SKM-1 treated with dmso at 0.1 percent for 144 hours (cell line): Measurements from ENCODE around the gene UROC1.

Source experiments
- DNase-seq: peaks from one replicate; lab custom pipeline; 2025; ENCODE audit not compliant: unreplicated experiment; lab: John Stamatoyannopoulos, UW

The UROC1 gene

DNA sequence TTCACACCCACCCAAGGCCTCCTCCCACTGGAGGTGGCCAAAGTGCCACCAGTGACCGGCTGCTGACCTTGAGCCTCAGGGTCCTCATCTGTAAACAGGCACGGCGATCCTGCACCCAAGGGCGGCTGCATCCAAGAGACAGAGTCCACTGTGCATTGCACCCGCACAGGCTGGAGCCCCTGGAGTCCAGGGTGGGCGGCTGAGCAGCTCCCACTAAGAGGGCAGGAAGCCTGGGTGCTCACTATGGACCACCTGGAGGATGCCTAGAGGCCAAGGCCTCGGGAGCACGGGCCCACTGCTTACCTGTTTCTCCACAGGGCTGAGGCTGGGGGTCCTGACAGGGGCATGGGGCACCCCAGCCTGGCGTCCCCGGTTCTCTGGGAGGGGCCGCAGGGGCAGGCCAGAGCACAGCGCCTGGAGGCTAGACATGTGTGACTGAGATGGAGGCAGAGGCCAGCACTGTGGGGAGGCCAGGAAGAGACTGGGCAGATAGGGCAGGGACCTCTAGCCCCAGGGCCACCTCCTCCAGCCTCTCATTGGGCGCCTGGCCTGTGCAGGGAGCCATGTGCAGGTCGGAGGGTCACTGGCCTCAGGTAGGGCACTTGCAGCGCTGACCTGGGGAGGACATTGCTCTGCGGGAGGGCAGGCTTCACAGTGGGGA lies at the start of gene UROC1:
TSS of gene UROC1 (minus strand) at position 483 of the 661 bp plus-strand sequence. CDS start at position 429, 54 bp downstream.
- DNase-seq: no peak

DNA sequence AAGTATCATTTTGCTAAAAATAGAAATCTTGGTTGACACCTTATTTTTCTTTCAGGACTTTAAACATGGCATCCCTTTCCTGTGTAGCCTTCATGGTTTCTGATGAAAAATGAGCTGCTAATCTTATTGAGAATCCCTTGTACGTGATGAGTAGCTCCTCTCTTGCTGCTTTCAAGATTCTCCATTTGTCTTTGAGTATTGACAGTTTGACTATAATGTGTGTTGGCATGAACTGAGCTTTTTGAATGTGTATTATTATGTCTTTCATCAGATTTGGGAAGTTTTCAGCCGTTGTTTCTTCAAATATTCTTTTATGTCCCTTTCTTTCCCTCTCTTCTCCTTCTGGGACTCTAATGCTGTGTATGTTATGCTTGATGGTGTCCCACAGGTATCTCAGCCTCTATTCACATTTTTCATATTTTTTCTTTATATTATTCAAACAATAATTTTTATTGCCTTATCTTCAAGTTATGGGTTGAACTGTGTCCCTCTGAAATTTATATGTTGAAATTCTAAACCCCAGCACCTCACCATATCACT lies 45.2 kb upstream of the UROC1 start:
- DNase-seq: no peak

DNA sequence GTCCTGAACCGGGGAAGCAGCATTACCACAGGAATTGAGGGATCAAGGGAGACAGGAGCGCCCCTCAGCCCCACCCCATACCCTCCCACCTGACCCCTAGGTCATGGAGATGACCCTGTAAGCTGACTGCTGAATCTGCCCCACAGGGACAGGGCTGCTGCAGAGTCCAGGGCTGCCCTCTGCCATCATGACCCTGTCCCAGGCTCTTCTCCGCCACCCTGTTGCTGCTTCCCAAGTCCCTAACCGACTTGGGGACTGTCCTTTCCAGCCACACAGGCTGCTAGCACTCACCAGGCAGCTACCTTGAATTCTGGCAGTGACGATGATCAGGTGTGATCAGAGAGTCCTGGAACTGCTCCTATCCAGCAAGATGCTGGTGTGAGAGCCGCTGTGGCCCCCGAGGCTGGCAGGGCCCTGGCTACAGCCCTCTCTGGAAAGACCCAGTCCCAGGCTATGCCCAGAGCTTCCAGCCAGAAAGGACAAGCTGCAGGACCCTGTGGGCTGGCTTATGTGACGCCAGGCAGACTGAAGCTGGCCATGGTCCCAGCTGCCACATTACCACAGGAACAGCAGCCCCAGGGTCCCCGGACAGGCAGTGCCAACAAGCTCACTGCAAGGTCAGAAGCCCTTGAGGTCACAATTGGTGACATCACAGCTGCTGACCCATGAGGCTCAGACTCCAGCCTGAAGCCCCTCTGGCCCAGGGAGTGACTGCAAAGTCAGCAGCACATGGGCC lies 40.9 kb upstream of the UROC1 start, which contains the start of gene C3orf22:
TSS of gene C3orf22 (minus strand) at position 597 of the 736 bp plus-strand sequence. CDS start 5,542 bp downstream, outside the sequence.
- no peak for DNase-seq

DNA sequence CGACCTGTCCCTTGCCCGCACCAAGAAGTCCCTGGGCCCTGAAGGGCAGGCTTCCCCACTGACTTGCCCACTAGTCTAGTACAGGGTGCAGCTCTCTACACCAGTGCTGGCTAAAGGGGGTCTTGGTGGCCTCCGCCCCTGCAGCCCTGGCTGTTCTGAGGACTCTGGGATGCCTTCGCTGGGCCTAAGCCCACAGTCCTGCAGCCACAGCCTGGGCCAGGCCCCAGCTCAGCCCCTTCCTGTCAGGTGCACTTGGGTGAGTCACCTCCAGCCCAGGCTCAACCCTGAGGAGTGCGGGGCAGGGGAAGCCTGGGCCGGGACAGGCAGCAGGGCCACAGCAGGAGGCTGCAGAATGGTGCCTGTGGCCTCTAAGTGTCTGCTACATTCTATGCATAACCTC lies 40.2 kb upstream of the UROC1 start:
- DNase-seq: no peak

DNA sequence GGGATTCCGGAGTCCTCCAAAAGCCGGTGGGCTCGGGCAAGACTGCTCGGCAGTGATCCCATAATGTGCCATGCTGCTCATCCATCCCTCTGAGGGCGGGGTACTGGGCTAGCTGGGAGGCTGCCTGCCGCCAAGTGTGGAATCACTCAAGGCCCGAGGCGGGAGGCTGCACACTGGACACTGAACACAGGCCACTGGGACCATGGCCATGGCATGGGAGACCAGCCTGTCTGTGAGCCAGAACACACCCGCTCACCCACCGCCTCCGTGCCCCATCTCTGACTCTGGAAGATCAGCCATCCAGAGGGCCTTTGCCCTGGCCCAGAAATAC lies 39.8 kb upstream of the UROC1 start:
- DNase-seq: no peak

DNA sequence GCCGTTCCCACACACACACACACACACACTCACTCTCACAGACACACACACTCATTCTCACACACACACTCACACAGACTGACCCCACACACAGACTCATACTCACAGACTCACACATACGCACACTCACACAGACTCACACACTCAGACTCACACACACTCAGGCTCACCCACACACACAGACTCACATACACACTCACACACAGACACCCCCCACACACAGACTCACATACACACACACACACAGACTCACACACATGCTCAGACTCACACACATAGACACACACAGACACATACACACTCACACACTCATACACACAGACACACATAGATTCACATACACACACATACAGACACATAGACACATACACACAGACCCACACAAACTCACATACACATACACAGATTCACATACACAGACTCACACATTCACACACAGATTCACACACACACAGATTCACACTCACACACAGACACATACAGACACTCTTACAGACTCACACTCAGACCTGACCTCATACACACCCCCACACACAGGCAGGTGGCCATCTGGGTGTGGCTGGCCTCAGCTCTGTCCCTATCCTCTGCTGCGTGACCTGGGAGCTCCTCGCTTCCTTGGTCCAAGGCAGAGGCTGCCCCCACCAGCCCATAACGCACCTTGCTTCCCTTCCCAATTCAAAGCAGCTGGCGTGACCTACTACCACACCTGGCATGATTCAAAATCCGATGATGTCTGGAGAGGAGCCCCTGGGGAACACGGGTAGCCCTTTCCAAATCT lies 39.3 kb upstream of the UROC1 start:
- no peak for DNase-seq

DNA sequence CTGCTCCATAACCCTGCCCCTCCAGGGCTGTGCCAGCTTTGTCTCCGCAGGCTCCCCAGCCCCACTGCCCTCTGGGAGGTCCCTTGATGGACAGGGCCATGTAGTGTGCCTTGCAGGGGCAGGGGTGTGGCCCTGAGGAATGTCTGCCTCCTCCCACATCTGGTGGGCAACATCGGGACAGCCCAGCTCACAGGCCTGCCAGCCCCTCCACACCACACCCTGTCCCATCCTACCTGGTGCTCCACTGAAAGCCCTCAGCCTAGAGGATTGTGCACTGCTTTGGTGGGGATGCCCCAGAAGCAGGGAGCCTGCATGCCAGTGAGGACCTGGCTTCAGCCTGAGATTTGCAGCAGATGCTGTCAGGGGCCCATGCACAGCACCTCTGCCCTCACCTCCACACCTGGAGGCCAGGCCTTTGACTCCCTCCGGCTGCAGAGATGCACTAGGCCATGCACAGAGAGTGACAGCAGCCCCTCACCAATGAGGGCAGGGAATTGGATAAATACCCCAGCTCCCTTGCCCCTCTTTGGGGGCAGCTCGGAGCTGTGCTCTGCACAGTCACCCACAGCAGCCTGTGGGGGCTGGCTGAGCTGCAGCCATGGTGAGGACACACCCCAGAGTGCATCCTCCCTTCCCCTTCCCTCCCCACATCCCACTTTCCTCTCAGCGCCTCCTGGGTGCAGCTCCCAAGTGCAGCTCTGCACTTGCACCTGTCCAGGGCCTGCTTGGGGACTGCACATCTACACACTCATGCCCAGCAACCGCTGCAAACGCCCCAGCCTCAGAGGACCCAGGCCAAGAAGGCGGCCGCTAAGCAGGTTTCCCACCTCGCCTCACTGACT lies 38.4 kb upstream of the UROC1 start:
- DNase-seq: no peak

DNA sequence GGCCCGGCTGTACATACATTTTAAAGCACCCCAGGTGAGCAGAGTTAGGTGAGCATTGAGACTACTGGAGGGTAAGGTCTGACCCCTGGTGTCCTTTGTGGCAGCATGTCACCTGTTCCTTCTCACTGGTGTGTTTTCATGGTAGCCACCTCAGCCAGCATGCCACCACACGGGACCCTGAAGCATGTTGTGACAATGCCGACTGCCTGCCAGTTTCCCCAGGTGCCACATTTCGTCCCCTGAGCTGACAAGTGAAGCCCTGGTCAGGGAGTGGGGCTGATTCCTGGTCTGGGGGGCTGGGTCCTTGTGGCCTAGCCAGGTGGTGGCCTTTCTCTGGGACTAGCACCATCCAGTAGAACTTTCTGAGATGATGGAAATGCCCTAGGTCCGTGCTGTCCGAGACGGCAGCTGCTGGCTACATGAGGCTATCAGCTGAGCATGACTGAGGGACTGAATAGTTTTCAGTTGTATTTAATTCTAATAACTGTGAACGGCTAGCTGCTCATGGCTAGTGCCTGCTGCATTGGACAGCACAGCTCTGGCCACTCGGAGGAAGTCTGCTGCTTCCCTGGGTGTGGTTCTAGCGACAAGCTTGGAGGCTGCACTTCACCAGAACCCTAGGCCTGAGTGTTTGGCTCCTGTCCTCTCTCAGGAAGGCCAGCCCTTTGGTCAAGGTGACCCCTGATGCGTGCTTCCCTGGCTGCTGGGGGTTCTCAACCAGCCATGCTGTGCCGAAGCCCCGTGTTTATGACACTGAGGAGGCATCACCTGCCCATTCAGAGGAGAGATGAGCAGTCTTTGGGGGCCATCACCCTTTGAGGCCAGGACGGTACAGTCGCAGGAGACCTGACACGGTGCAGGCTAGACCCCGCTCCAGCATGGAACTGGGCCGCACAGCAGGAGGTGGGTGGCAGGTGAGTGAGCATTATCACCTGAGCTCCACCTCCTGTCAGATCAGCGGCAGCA lies 37.3 kb upstream of the UROC1 start:
- no peak for DNase-seq

DNA sequence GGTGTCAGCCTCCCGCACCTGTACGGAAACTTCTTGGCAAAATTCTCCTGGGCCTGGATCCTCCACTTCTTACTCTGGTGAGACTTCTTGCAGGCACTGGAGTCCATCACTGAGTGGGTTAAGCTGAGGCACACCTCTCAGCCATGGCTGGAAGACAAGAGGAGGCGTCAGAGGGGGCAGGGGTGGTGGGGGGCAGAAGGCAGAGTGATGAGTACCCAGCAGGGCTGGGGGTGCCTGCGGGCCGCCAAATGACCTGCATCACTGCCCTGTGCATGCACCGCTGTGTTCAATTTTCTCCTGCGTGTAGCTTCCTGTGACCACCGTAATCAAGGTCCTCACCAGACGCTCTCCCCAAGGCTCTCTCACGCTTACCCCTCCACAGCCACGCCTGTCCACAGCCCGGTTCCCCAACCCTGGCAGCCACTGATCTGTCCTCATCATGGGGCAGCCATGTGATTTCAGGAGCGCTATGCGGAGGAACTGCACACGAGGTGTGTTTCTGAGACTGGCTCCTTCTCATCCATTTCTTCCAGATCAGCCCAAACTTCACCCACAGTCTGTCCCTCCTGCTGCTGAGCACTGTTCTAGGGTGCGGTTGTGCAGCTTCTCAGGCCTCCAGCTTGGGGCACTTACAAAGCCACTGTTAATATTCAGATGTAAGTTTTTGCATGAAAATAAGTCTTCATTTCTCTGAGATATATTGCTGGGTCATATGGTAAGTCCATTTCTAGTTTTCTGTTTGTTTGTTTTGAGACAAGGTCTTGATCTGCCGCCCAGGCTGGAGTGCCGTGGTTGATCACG lies 35.9 kb upstream of the UROC1 start:
- DNase-seq: no peak

DNA sequence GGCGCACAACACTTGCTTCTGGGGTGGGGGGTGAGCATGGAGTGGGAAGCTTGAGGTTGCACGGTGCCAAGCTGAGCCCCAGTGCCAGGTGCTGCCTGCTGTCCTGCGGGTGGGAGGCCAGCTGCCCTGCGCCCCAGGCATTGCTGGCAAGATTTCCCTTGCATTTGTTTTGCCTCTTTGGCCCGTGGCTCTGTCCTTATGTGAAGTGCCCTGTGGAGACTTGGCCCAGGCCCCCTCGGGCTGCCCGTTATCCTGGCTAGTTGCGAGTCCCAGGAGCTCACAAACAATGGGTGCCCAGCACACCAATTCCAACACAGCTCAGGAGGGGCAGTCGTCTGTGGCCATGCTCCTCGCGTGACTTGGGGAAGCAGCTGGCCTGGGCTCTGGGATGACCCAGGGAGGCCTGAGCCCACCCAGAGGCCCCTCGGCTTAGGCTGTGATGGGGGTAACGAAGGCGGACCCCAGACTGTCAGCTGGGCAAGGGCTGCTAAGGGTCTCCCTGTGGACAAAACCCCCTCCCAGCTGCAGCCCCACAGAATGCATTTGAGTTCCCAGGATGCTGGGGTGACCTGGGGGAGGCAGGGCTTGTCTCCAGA lies 35.2 kb upstream of the UROC1 start:
- no peak for DNase-seq

DNA sequence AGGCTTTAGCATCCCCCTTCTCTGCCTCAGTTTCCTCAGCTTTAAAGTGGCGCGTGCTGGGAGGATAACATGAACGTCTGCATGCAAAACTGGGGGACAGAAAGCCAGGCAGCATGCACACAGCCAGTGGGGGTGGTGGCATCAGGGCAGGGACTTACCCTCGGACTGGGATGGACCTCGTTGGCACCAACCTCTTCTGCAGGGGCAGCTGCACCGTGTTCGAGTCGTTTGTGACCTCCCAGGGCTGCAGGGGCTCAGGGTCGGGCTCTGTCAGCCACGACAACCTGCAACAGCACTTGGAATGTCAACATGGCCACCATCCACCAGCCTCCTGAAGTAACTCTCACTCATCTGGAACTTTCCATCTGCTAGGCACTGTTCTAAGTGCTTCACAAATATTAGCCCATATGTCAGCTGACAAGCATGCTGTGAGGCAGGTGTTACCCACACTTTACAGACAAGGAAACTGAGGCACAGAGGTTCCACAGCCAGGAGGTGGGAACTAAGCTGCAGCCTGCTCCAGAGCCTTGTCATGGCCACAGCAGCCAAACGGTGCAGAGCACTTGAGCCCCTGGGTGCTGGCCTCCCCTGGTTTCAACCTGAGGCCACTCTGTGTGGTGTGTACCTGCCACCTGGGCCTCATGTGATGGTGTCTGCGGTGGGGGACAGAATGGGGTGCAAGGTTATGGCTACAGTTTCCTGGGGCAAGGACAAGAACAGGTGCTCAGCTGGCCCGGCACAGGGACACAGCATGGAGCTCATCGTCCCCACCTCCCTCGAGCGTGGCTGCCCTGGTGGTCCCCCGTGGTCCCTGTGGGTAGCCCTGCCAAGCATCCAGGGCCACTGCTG lies 34.5 kb upstream of the UROC1 start:
- no peak for DNase-seq

DNA sequence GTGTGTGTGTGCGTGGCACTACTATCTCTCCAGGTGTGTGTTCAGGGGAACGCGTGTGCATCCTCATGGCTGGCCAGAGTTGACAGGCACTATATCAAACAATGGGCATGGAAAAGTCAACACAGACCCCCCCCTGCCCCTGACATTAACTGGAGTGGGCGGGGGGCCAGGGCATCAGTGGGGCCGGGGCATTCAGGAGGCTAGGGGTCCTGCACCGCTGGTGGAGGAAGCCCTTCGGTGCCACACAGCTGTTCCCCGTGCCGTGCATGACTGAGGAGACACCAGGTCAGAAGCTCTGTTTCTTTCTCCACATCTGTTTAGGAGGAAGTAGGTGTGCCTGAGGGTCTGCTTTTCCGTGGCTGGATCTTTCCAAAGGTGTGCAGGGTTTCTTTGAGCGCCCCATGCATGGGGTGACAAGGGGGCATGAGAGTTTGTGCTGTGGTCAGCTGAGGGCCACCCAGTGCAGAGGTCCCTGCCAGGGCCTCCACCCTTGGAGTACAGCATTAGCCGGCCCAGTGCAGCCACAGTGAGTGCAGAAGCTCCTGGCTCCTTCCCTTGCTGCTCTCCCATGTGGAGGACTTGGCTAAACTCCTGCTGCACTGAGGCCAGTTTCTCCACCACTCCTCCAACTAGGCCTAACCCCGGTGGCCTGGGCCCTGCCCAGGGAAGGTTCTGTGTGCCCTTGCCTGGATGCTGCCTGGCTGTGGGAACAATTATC lies 33.7 kb upstream of the UROC1 start:
- no peak for DNase-seq

DNA sequence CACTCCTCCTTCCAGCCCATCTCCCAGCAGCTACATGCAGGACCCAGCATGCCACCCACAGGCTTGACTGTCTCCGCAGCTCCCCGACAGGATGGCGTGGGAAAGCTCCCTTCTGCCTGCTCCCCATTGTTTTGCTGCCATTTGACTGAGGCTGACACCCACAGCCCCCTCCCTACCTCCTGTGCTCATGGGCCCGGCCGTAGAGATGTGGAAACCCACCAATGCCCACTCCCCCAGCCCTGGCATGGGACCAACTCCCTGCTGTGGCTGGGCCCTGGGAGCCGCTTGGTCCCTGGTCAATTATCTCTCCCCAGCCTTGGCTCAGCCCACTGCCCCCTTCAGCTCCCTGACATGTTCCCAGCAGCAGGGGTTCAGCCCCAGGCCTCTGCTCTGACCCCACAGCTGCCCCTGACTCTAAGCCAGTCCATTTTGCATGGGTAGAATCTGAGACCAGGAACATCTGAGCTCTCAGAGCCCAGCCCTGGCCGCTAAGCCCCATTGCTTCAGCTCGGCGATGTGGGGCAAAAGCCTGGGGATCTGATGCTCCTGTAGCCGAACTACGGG lies 33.0 kb upstream of the UROC1 start:
- DNase-seq: no peak

DNA sequence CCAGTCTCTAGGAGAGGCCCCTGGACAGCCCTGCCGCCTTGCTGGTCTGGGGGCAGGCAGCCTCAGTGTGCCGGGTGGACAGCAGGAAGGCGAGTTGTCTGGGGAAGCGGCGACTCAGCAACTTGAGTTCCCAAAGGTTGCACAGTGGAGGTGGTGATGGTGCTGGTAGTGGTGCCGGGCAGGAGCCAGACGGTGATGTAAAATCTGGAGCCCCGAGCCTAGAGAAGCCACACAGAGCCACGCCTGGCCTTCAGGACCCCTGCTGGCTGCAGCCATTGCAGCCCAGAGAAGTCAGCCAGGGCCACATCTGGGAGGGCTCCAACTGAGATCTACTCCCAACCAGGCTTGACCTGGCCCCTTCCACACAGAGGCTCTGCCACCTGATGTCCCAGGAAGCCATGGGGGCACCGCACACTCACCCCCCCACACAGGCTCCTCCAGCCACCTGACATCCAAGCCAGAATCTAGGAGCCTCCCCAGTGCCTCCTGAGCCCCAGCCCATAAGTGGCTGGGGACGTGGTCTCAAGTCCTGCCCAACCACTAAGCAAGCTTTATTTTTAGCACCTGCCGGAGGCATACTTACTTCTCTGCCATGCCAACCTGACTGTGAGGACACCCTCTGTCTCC lies 32.4 kb upstream of the UROC1 start:
- DNase-seq: no peak

DNA sequence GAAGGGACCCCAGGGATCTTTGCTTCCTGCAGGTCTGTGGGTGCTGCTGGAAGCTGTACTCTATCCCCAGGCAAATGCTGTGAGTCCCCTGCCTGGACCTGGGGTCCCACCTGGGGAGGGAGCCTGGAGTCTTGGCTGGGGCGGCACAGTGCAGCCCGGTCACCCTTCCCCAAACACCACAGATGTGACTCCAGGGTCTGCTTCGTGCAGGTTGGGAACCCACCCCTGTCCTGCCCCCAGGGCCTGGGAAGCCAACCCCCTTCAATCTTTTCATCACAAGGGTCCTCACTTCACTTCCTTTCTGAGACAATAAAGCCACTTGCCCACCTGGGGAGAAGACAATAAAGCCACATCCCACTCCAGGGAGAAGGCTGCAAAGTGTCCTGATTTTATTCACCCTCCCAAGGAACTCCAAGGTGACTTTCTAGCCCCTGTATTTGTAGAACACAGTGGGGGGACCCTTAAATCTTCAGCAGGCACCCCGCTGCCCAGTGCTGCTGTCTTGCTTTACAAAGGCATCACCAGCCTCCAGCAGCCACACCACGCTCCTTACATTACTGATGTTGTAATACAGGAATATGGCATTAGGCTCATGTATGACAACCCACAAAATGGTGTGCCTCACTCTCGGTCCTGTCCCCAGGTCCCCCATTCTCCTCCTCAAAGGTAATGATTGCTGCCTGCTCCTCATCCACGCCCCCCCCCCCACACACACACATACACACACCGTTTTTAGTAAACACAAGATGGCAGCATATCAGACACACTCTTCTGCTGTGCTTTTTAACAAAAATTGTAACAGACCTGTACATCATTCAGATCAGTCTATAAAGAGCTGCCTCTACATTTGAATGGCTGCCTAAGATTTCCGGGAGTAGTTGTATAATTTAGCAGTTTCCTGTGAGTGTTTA lies 31.2 kb upstream of the UROC1 start:
- DNase-seq: no peak
